CD4-positive, alpha-beta T cell treated with Interleukin-17A for 4 hours (primary cell): ENCODE data around the gene HCAR2.
"Not testable (repeated sequence)": the region's sequence is repeated elsewhere in the genome, so short reads cannot be mapped to it uniquely, and the experiment has no call there.

ENCODE experiments used
- DNase-seq: peaks from one replicate; pipeline ENCODE4 v3.0.0-alpha.2; 2020; ENCODE audit warnings: mixed read lengths

HCAR2 gene

GRCh38 chr12:122661246-122661645, 41.9 kb downstream of the HCAR2 start:
- DNase-seq = no peak

- DNase-seq = no peak
Observed at GRCh38 chr12:122659579-122659978, 43.6 kb downstream of the HCAR2 start.

- DNase-seq = no peak
Observed at GRCh38 chr12:122656298-122656697, 46.9 kb downstream of the HCAR2 start.

GRCh38 chr12:122653291-122653690, 49.9 kb downstream of the HCAR2 start:
- not testable (repeated sequence) for DNase-seq

GRCh38 chr12:122651520-122652224, 51.5 kb downstream of the HCAR2 start:
- DNase-seq = no peak
